Fibroblast of lung (primary cell): ENCODE measurements around the gene PDK3.

Experiments
- EZH2 ChIP-seq: IDR thresholded peaks from 2 replicates; pipeline ENCODE4 v1.5.1; 2012; ENCODE audit warnings: low read length, control low read depth, mild to moderate bottlenecking; ENCODE audit errors: missing control alignments
- TF ChIP-seq, protein P1 (sequence below), 2 donors: IDR thresholded peaks in 1 of 2; conservative IDR thresholded peaks in 1 of 2; 1 replicate in 1 of 2; 2 replicates in 1 of 2; pipeline ENCODE4 v1.5.1; 2011 to 2012; ENCODE audit warnings: low read length in 2 of 2, control low read depth in 1 of 2, inconsistent platforms in 1 of 2, low read depth in 1 of 2, mild to moderate bottlenecking in 1 of 2

DNA sequence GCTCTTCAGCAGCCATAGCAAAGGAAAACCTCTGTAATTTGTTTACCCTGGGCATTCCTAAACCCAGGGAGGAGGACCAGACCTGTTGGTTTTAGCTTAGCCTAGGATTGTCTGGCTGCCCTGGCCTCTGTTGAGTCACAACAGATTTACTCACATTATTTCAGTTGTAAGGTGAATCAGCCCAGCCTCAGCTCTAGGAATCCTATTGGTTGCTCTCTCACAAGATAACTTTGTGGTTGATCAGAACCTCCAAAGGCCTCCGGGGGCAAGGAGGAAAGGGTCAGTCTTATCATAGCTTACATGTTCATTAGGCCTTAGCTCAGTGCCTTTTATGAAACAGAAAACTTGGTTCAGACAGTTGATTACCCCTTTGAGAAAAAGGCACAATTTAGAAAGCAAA, 41.0 kb downstream of the PDK3 start:
- TF ChIP-seq, protein P1, sequence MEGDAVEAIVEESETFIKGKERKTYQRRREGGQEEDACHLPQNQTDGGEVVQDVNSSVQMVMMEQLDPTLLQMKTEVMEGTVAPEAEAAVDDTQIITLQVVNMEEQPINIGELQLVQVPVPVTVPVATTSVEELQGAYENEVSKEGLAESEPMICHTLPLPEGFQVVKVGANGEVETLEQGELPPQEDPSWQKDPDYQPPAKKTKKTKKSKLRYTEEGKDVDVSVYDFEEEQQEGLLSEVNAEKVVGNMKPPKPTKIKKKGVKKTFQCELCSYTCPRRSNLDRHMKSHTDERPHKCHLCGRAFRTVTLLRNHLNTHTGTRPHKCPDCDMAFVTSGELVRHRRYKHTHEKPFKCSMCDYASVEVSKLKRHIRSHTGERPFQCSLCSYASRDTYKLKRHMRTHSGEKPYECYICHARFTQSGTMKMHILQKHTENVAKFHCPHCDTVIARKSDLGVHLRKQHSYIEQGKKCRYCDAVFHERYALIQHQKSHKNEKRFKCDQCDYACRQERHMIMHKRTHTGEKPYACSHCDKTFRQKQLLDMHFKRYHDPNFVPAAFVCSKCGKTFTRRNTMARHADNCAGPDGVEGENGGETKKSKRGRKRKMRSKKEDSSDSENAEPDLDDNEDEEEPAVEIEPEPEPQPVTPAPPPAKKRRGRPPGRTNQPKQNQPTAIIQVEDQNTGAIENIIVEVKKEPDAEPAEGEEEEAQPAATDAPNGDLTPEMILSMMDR (conservative IDR thresholded peaks at IDR 0.05 in 1 of 2, IDR thresholded peaks at IDR 0.05 in 1 of 2; ENCODE audit: low read depth in 1 of 2, low read length in 2 of 2): no peak
- TF ChIP-seq EZH2: no peak
